Stimulated activated CD8-positive, alpha-beta memory T cell treated with anti-CD3 and anti-CD28 coated beads, Interleukin-15, amount 100 ng/mL, for 24 hours (primary cell): Measurements from ENCODE around the gene ESRP2.
A peak's percentile ranks its signal among the peaks of the same experiment; 100 is the strongest.

ENCODE experiments used
- DNase-seq: peaks from one replicate; pipeline ENCODE4 v3.0.0-alpha.2; 2020; ENCODE audit warnings: low read depth

ESRP2 gene

DNA sequence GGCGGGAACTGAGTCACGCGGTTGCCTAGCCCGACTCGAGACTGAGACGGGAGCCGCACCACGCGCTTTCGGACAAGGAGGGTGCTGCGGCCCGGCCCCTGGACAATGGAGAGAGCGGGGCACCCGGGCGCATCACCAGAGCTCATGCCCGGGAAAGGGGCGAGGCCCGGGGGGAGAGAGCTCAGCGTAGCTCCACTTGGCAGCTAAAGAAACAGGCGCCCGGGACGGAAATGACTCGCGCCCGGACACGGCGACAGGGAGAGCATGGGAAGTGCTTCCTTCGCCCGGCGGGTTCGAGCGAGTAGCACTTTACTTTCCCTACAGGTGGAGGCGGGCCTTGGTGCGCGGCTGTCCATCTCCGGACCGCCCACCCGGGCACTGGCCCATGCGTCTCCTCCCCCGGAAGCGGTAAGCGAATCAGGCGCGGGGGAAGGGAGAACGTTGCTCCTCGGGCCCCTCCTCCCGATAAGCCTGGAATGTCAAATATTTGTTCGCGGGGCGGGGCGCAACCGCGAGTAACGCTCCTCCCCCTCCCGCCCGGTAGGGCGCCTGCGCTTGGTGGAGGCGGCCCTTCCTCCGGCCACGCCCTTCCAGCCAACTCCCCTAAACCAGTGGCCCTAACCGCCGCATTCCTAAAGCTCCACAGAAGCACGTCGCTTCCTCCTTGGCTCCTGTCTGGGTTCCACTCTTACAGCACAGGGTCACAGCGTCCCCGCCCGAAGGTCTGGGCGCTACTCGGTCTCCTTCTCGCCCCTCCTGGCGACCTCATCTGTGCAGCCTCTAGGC is 1.5 kb upstream of the ESRP2 start:
- peak; percentile 71 for DNase-seq

DNA sequence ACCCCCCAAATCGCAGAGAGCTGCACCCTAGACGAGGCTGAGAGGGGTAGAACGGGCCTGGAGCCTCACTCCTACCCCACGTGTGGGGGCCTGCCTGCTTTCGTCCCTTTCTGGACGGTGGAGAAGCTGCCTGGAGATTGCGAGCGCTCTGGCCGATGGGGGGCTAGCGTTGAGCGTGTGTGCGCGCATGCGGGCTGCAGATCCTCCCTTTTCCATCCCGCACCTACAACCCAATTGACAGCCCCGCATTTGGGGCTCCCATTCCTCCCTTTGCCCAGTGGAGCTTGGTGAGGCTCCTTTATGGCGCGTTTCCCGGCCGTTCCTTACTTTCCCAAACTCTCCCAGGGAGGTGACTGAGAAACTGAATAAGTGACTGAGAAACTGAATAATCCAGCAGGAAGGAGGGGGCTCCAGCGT is 907 bp upstream of the ESRP2 start:
- no peak for DNase-seq

DNA sequence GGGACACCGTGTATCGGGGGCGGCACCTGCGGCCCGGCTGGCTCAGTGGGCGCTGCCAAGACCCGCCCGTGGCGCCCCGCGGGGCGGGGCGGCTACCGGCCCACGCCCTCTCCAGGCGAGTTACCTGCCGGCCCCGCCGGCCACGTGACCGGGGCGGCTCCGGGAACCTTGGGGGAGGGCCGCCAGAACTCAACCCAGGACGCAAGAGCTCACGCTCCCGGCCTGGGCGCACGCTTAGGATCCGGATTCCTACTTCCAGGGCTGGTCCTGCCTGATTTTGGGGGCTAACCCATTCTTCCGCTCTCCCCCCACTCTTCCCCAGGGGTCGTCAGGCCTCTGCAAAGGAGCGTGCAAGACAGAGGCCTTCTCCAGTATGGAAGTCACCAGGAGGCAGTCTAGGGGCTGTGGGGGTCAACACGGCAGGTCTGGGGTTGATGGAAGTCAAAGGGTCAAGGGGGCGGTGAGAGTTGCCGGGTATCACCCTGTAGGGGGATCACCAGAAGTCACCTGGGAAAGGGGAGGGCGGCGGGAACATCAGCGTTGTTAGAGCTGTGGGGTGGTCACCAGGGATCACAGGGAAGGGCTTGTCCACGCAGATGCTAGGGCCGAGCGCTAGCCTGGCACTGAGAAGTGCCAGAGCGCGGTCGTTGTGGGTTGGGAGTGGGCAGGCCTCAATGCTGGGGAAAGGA is 354 bp upstream of the ESRP2 start:
- peak; percentile 17 for DNase-seq

DNA sequence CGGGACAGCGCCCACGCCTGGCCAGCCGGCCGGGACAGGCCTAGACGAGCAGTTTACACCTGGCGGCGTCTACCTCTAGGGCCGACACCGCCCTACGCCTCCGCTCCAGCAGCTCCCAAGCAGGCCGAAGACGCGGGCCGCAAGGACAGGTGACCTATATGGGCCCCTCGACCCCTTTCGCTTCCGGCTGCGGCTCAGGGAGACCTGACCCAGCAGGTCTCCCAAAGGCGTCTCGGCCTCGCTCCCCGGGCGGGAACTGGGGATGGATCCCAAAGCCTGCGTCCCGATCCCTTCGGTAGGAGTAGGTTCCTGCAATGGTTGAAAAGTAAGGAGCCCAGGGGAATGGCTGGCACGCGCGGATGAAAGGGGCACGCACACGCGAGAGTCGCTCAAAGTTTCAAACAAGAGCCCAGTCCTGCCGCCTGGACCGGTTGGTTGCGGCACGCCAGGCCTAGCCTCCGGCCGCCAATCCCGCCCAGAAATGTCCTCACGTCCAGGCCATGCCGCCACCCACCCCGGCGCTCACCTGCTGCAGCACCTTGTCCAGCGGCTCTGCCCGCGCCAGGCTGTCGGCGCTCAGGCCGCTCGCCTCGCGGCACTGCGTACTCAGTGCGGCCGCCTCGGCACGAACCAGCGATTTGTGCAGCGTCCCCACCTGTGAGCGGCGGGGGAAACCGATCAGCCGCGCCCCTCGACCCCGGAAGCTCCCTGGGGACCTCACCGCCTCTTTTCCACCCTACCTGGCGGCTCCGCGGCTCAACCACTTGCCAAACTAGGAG is 630 bp downstream of the ESRP2 start:
- no peak for DNase-seq

DNA sequence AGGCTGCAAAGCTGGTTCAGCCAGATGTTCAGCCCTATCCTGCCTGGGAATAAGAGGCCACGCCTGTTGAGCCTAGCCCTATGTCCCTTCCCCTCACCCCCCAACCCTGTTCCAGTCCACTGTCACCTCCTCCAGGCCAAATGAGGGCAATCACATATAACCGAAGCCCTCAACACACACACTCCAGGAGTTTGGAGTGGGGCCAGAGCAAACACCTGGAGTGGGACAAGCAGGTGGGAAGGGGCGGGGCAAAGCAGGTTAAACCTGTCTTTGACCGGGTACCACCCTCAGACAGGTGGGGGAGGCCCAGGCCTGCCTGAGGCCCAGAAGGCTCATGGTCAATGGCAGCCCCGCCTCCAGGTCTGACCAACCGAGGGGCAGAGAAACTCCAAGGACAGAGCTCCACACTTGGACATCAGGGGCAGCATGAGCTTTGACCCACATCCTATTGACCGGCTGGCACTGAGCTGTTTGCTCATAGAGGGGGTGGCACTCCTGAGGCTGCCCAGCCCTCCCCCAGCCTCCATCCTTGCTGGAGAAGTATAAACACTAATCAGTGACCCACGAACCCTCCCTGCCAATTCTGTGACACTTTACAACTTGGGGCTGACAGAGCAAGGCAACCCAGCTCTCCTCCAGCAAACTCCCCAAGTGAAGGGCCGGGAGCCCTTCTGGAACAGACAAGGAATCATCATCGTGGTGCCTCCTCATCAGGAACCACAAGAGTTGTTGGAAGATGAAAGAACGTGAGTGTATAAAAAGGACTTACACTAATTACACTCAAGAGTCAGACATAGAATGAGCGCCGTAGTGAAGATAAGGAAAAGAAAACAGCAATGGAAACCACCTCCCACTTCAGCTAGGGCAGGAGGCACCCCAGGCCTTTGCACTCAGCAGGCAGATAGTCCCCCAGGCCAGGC is 1.5 kb downstream of the ESRP2 start:
- DNase-seq, result no peak

DNA sequence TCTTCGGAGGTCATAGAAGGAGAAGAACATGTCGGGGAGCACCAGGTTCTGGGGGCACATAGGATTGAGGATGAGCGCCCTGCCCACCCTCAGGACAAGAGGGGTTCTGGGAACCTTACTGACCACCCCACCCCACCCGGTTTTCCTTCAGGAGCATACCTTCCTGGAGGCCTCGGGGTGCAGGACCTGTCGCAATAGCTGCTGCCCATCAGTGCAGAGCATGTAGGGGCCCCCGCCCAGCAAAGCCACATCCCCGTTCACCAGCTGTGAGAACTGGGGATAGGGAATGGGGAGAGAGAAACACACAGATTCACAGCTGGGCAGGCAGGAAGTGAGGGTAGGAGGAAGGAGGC is 2.1 kb downstream of the ESRP2 start:
- no peak for DNase-seq

DNA sequence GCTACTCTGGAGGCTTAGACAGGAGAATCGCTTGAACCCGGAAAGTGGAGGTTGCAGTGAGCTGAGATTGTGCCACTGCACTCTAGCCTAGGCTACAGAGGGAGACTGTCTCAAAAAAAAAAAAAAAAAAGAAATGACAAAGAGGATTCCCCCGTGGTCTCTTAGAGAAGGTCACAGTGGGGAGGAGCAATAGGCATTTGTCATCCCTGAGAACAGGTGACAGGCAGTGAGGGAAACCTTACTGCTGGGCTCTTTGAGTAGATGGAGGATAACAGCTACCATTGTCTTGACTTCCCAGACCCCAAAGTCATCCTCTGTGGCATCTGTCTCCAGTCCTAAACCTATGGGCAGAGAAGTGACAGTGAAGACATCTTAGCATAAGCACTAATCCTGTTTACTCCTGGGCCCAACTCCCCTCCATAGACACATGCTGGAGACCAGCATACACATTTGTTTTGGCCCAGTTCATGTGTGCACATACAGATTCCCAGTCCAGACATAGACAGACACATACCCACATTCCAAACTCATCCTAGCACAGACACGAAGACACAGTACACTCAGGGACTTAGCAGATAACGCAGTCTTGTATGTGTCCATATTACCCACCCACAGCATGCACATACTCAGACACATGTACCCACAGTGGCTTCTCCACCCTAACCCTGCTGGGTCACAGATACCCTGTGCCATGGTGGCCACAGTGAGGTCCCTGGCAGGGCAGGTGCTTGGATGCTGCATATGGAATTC is 2.7 kb downstream of the ESRP2 start:
- DNase-seq, result no peak

DNA sequence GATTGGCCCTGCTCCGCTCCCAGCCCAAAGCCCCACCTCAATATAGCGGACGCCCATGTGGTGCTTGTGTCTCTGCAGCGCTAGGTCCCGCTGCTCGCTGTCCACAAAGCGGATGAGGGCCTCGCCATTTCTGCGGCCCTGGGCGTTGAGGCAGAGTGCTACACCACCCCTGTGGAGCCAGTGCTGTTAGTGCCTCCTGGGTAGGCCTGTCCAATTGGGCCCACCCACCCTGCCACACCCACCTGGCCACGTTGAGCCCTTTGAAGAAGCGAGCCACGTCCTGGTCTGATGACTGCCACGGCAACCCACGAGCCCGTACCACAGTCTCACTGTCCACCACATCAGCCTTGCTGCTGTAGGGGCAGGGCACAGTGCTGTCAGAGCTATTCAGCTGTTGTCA is 3.6 kb downstream of the ESRP2 start:
- no peak for DNase-seq

DNA sequence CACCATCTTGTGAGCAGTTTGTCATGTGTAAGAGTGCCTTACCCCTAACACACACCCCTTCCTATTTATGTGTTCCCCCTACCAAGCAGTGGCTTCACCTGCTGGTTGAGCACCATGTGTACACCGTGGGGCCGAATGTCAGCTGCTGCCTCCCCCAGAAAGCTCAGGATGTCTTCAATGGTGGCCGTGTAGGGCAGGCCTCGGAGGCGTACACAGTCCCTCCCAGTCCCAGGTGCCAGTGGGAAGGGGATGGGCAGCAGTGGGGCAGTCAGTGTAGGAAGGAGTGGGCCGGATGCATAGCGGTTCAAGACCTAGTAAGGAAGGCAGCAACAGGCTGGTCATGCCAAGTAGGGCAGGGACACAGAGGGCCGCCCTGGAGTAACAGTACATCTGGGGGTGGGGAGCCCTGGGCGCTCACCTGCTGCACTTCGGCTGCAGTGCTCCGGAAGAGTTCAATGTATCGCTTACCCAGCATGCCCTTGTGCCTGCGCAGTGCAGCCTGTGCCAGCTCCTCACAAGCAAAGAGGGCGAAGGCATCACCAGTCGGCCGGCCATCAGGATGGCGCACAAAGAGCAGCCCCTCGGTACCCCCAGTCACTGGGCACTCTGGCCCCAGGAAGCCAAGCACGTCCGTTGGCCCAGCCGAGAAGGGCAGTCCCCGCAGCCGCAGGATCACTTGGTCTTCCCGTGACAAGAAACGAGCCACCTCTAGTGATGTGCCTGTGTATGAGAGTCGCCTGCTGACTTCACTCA is 4.4 kb downstream of the ESRP2 start:
- DNase-seq, result no peak

DNA sequence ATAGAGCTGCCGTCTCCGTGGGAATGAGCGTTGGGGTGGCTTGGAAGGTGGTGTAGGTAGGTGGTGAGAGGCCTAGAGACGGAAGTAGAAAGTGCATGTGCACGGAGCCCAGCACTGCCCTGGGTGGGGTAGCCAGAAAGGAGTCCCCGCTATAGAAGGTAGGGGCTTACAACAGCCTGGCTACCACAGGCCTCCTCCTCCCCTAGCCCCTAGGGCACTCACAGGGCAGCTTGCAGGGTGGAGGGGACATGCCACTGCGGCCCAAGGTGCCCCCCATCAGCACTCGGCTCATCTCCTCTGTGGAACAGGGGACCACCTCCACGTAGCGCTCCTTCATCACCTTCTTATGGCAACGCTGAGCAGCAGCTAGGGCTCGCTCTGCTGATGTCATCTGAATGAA is 5.0 kb downstream of the ESRP2 start:
- DNase-seq, result no peak

DNA sequence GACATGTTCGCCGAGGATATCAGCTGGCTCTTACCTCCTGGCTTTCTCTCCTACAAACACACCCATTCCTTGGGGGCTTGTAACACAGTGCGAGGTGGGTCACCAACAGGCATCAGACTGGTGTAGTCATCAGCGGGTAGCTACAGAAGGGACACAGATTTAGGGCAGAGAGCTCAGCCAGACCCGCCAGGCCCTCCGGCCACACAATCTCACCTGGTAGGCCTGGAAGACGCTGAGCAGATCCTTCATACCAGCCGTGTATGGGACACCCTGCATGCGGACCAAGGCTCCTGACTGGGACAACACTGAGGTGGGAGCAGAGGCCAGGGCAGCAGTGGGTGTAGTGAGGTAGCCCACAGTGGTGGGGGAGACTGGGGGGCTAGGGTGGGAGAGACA is 5.8 kb downstream of the ESRP2 start:
- no peak for DNase-seq

DNA sequence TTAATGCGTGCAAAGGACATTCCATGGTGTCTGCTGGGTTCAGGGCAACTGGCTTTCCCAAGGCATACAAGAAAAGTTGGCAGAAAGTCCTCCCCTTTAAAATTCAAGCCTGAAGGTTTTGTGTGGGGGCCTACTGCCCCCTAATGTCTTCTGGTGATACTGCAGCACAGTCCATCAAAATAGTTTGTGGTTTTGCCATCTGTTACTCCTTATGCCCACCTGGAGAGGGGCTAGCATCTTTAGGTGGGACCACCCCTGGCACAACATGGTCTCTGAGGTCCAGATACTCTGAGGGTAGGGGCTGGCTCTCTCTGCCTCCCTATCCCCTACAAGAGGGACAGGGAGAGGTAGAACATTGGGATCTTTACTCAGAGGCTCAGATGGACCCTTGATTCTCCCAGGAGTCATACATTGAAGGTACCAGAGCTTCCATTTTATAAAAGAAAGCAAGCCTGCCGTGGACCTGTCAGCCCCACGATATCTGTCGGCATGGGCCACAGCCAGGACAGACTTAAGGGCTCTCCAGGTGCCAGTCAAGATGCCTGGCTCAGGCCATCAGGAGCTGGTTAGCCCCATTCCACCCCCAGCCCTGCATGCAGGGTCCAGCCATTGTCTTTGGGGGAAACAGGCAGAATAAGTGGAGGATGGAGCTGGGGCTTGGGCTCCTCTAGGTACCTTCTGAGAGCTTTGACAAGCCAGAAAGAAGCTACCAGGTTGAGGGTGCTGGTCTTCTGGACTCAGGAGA is 6.3 kb downstream of the ESRP2 start:
- no peak for DNase-seq

DNA sequence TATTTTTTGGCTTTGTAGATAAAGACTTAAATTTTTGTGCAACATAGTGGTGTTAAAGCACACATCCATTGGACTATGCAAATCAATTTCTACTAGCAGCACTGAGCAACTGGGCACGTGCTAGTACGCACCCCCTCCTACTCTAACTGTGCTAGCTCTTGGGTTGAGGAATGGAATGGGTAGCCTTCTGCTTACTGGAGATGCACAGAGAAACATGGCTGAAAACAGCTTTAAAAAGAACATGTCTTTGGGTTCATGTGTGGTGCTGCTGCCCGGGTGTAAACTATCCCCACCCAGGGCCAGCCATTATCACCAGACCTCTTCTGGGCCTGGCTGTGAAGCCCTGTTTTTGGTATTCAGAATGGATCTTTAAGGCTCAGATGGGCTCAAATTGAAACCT is 7.3 kb downstream of the ESRP2 start:
- DNase-seq, result no peak

DNA sequence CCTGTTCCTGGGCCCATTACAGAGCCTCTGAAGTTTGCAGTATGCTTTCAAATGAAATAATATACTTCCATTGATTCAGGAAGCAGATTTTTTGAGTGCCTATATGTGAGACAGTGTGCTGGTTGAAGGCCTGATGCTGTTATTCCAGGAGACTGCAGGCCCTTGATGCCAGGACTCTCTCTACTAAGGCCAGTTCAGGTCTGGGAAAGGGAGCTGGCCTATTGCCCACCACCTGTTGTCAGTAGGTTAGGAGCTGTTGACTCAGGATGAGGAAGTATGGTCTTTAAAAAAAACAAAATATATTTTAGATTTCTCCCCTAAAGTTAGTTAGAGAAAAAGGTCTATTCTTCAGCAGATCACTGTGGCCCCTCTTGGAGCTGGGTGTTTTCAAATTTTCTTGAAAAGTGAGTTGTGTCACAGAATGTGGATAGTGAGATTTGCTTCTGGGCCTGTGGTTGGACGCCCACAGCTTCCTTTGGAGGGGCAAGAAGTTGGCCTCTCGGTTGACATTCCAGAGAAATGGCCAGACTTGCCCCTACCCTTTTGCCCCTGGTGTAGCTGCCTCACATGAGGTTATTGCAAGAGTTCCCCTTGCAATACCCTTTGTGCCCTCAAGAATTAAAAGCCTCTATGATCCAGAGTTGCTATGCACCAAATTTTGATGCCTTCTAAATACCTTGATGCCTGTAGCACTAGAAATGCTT is 7.9 kb downstream of the ESRP2 start:
- no peak for DNase-seq

DNA sequence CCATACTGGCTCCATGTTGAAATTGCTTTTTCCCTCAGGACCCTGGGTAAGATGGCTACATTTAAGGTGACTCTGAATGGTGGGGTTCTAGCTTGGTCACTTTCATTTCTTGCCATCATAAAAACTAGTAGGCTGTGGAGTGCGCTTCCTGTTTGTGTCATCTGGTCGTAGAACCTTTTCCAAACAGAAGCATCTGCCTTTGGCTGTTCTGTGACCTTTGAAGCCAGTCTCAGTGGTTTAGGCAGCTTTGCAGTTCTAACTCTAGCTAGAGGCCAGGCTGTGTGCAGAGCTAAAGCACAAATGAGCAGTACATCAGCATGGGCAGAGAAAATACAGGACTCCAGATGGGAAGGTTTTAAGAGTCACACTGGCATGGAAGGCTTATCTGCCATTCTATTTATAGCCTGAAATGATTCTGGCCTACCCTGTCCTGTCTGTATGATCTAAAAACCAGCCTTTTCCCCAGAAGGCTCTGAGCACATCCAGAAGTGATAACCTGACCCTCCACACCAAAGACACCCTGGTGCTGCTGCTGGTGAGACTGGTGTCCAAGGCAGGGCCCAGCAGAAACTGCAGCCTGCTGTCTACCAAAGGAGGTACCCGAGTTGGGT is 8.6 kb downstream of the ESRP2 start:
- no peak for DNase-seq

DNA sequence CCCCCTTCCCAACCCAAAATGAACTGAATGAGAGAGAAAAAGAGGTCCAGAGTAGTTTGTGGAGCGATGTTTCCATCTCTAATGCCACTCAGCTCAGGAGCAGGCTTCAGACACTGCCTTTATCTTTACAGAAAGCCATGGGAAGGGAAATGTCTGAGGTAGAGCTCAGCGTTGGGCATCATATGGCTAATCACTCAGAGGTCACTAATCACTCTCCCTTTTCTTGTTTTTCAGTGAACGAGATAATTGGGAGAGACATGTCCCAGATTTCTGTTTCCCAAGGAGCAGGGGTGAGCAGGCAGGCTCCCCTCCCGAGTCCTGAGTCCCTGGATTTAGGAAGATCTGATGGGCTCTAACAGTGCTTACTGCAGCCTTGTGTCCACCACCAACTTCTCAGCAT is 9.8 kb downstream of the ESRP2 start:
- DNase-seq, result no peak

DNA sequence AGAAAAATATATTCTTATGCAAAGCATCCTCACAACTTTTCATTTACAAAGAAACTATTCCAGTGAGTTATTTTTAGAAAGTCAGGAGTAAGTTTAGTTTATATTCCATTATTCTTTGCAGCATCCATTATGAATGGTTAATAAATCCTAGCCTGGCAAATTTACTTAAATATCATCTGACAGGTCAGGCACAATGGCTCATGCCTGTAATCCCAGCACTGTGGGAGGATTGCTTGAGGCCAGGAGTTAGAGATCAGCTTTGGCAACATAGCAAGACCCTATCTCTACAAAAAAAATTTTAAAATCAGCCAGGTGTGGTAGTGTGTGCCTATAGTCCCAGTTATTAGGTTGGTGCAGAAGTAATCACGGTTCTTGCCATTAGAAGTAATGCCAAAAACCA is 12.9 kb downstream of the ESRP2 start:
- no peak for DNase-seq

DNA sequence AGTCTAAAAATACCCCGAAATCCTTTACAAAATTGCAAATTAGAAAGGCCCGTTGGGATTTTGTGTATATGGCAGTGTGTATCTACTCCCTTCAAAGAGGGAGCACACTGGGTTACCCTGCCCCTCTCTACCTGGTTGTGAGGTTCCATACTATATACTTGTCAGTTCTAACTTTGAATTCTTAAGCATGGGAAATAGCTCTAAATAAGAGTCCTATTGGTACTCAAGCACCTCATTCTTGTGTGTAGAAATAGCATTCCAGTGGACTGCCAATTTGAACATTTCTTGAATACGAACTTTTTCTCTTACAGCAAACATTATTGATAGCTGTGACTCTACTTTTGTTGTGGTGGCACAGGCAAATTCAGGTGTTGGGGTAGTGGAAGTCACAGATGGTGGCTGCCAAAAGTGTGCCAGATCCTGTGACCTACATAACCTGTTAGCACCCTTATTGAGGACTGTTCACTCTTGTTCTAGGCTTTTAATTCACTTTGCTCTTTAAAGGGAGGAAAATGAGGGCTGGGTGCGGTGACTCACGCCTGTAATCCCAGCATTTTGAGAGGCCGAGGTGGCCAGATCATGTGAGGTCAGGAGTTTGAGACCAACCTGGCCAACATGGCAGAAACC is 16.1 kb downstream of the ESRP2 start:
- no peak for DNase-seq
